HepG2 (cell line): ENCODE results near the gene PKLR. TPM values are rescaled to one million over a fixed set of nuclear protein-coding genes. Genes with fewer than 3 reads are reported as not detected.
A peak's percentile ranks its signal among the peaks of the same experiment; 100 is the strongest.

Experiments used
- ATAD3A ChIP-seq: sonication (generic); formaldehyde crosslinking; IDR thresholded peaks from 2 replicates; pipeline ENCODE4 v1.4.0; 2020; ENCODE audit warnings: missing genetic modification reagents
- ATF2 ChIP-seq: sonication (generic); formaldehyde crosslinking; IDR thresholded peaks from 2 replicates; pipeline ENCODE4 v1.4.0; 2020; ENCODE audit warnings: missing genetic modification reagents
- ATF4 ChIP-seq, 2 experiments: fragments of 450-650 bp in 1 of 2; sonication (generic) in 1 of 2; formaldehyde crosslinking; IDR thresholded peaks; 2 replicates each; pipeline versions ENCODE4 v1.5.0 to v1.8.0; 2020 to 2022; ENCODE audit warnings: mild to moderate bottlenecking in 1 of 2, missing genetic modification reagents in 1 of 2
- ETV6 ChIP-seq: sonication (generic); formaldehyde crosslinking; conservative IDR thresholded peaks from 2 replicates; pipeline ENCODE4 v1.4.0; 2020; ENCODE audit warnings: missing genetic modification reagents
- KDM2A ChIP-seq: sonication (generic); formaldehyde crosslinking; IDR thresholded peaks from 2 replicates; pipeline ENCODE4 v1.4.0; 2020; ENCODE audit warnings: low read depth, missing genetic modification reagents, borderline replicate concordance
- MTA1 ChIP-seq: sonication (generic); formaldehyde crosslinking; IDR thresholded peaks from 2 replicates; pipeline ENCODE4 v1.4.0; 2020; ENCODE audit warnings: missing genetic modification reagents, mild to moderate bottlenecking, borderline replicate concordance
- MYC ChIP-seq: sonication (generic); formaldehyde crosslinking; IDR thresholded peaks from 2 replicates; pipeline ENCODE4 v1.9.0; 2021; ENCODE audit warnings: missing genetic modification reagents, borderline replicate concordance
- NKX3-1 ChIP-seq: sonication (generic); formaldehyde crosslinking; IDR thresholded peaks from 2 replicates; pipeline ENCODE4 v1.5.0; 2020; ENCODE audit warnings: missing genetic modification reagents
- ONECUT2 ChIP-seq: sonication (generic); formaldehyde crosslinking; IDR thresholded peaks from 2 replicates; pipeline ENCODE4 v1.4.0; 2020; ENCODE audit warnings: missing genetic modification reagents
- SMC3 ChIP-seq: IDR thresholded peaks from 2 replicates; pipeline ENCODE4 v1.6.1; 2011; ENCODE audit warnings: low read length, improper control_type of control experiment
- TAF15 ChIP-seq: fragments of 200-400 bp; formaldehyde crosslinking; IDR thresholded peaks from one replicate; pipeline ENCODE4 v1.6.1; 2018; ENCODE audit warnings: mild to moderate bottlenecking, low read depth, low read length; ENCODE audit not compliant: poor library complexity, severe bottlenecking
- TRIM24 ChIP-seq: sonication (generic); formaldehyde crosslinking; IDR thresholded peaks from 2 replicates; pipeline ENCODE4 v1.8.0; 2022; ENCODE audit warnings: mild to moderate bottlenecking, missing genetic modification reagents
- YEATS2 ChIP-seq: sonication (generic); formaldehyde crosslinking; IDR thresholded peaks from 2 replicates; pipeline ENCODE4 v1.4.0; 2020; ENCODE audit warnings: missing genetic modification reagents, borderline replicate concordance
- ZBTB49 ChIP-seq: sonication (generic); formaldehyde crosslinking; IDR thresholded peaks from 2 replicates; pipeline ENCODE4 v1.4.0; 2020; ENCODE audit warnings: missing genetic modification reagents, borderline replicate concordance
- ZFP1 ChIP-seq: IDR thresholded peaks from 2 replicates; pipeline ENCODE4 v1.6.1; 2016
- ZMYM2 ChIP-seq: sonication (generic); formaldehyde crosslinking; IDR thresholded peaks from 2 replicates; pipeline ENCODE4 v1.8.0; 2022; ENCODE audit warnings: mild to moderate bottlenecking, missing genetic modification reagents
- ZNF556 ChIP-seq: sonication (generic); formaldehyde crosslinking; IDR thresholded peaks from 2 replicates; pipeline ENCODE4 v1.4.0; 2020; ENCODE audit warnings: mild to moderate bottlenecking, missing genetic modification reagents, borderline replicate concordance
- ZNF572 ChIP-seq: sonication (generic); formaldehyde crosslinking; IDR thresholded peaks from 2 replicates; pipeline ENCODE4 v1.5.1; 2020; ENCODE audit warnings: mild to moderate bottlenecking, missing genetic modification reagents
- ZNF670 ChIP-seq: sonication (generic); formaldehyde crosslinking; IDR thresholded peaks from 2 replicates; pipeline ENCODE4 v1.8.0; 2022; ENCODE audit warnings: mild to moderate bottlenecking, missing genetic modification reagents, borderline replicate concordance
- ZNF7 ChIP-seq: IDR thresholded peaks from 2 replicates; pipeline ENCODE4 v1.6.1; 2016; ENCODE audit warnings: missing biosample characterization, missing genetic modification reagents
- ZNF879 ChIP-seq: sonication (generic); formaldehyde crosslinking; IDR thresholded peaks from 2 replicates; pipeline ENCODE4 v1.8.1; 2023; ENCODE audit warnings: missing genetic modification reagents
- ZSCAN31 ChIP-seq: sonication (generic); formaldehyde crosslinking; IDR thresholded peaks from 2 replicates; pipeline ENCODE4 v1.5.0; 2020; ENCODE audit warnings: low read depth, mild to moderate bottlenecking, missing genetic modification reagents
- polyA plus RNA-seq, 8 experiments: library from polyadenylated mRNA; depleted of rRNA in 3 of 8; stranded (reverse) in 7 of 8; unstranded in 1 of 8; fragments of >200 nt; fragmentation: Illumina TruSeq in 4 of 8; extraction: Trizol in 4 of 8; gene quantifications; 2 replicates each; pipeline versions ENCODE4 v1.2.1 to v1.2.3, GENCODE V29; 2011 to 2016; ENCODE audit warnings: low read depth in 4 of 8, missing spikeins in 1 of 8, mixed read lengths in 1 of 8; ENCODE audit not compliant: insufficient read depth in 1 of 8
- total RNA-seq, 5 experiments: library from RNA; depleted of rRNA; stranded (reverse); fragments of >200 nt; fragmentation: Illumina TruSeq; extraction: Trizol; gene quantifications; 2 replicates each; pipeline ENCODE4 v1.2.3, GENCODE V29; 2016; ENCODE audit warnings: low read depth in 1 of 5
- TF ChIP-seq, protein P1 (sequence below): sonication (generic); formaldehyde crosslinking; IDR thresholded peaks from 2 replicates; pipeline ENCODE4 v1.5.0; 2020; ENCODE audit warnings: missing genetic modification reagents
- TF ChIP-seq, protein P2 (sequence below): sonication (generic); formaldehyde crosslinking; IDR thresholded peaks from 2 replicates; pipeline ENCODE4 v1.5.0; 2020; ENCODE audit warnings: mild to moderate bottlenecking, low read depth, missing genetic modification reagents, borderline replicate concordance

The PKLR gene
- total and polyA plus RNA-seq, 2 of the 13 experiments (the other 11 are each of a cell fraction or from before 2014, with no cell fraction given): 10.3 to 29.3 TPM

DNA sequence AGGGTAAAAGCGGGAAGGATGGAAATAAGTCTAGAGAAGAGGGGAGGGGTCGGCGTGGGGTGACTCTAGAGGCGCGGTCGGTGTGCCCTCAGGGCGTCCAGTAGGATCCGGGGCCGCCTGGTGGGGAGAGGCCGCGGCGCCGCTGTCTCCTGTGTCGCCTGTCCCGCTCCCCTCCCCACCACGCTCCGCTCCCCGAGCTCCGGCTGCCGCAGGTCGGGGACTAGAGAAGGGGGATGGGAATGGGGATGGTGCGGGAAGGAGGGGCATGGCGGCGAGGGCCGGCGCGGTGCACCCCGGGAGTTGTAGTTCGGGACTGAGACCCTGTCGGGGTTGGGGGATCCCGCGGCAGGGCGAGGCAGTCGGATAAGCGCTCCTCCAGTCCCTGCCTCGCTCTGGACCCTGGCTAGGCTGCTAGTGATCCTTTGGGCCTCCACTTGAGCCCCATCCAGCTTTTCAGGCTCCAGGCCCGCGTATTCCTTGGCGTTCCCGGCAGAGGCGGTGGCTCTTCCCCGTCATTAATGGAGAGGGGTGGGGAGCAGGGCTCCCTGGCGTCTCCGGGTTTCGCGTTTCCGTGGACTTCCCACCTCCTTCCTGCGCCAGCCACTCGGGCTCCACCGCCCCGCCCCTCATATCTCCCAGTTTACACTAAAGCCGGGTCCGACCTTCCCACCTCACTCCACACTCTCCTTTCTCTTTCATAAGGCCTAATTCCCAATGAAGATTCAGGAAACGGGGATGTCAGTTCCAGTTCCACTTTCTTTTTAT, 45.8 kb downstream of the PKLR start, which contains the start of gene ENTREP3 (continued):
- TF ChIP-seq SMC3 (no peak), NKX3-1 (CRISPR knock-in tag) (no peak), KDM2A (peak; percentile 92), ZFP1 (0 out of 2 replicates have a peak, but pooled peaks have one; percentile 47), ZNF879 (no peak), ZMYM2 (CRISPR knock-in tag) (no peak), ZNF572 (no peak; the same call in 1 of the 2 replicates), ZNF7 (CRISPR knock-in tag) (no peak), YEATS2 (peak; percentile 60; the same call in 1 of the 2 replicates), ZSCAN31 (no peak), TRIM24 (CRISPR knock-in tag) (no peak), ATF2 (peak; percentile 58; the same call in 1 of the 2 replicates), ATF4 (CRISPR knock-in tag; IDR thresholded peaks at IDR 0.05) (no peak), TAF15 (peak; percentile 24), ZBTB49 (CRISPR knock-in tag) (no peak), ZNF556 (CRISPR knock-in tag) (no peak; the same call in 1 of the 2 replicates), ZNF670 (CRISPR knock-in tag) (no peak), MYC (peak; percentile 87), MTA1 (no peak), ATAD3A (CRISPR knock-in tag) (no peak), ONECUT2 (no peak), ETV6 (CRISPR knock-in tag) (no peak)
- TF ChIP-seq, protein P1, sequence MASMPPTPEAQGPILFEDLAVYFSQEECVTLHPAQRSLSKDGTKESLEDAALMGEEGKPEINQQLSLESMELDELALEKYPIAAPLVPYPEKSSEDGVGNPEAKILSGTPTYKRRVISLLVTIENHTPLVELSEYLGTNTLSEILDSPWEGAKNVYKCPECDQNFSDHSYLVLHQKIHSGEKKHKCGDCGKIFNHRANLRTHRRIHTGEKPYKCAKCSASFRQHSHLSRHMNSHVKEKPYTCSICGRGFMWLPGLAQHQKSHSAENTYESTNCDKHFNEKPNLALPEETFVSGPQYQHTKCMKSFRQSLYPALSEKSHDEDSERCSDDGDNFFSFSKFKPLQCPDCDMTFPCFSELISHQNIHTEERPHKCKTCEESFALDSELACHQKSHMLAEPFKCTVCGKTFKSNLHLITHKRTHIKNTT: no peak
- TF ChIP-seq, protein P2, sequence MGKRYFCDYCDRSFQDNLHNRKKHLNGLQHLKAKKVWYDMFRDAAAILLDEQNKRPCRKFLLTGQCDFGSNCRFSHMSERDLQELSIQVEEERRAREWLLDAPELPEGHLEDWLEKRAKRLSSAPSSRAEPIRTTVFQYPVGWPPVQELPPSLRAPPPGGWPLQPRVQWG: no peak
